Measurements from ENCODE around the gene FANCM. TPM values are rescaled to one million over a fixed set of nuclear protein-coding genes. Genes with fewer than 3 reads are reported as not detected.

Gene FANCM
- total RNA-seq, 1 experiment from 2014 or later, result 20.8 TPM

DNA sequence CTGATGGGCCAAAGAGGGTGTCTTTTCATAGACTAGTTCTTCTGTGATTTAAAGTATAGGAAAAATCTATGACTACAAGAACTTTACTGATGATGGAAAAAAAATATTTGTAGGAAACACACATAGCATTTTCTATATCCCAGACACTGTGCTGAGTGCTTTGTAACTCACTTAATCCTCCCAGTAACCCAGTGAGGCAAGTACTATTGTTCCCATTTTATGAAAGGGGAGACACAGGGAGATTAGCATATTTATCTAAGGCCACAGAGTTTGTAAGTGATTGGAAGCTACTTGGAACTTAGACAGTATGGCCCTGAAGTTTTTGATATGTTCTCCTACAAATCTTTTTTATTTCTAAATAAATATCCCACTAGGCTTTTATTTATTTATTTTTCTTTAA lies 31.9 kb upstream of the FANCM start:
- H3K27ac ChIP-seq (ENCODE audit: low read depth, low read length, poor library complexity, severe bottlenecking), result no peak overlapping the region
- TF ChIP-seq EZH2 (IDR thresholded peaks at IDR 0.05; ENCODE audit: borderline replicate concordance, low read depth, low read length, poor library complexity, severe bottlenecking), result no peak
- TF ChIP-seq, protein P1, sequence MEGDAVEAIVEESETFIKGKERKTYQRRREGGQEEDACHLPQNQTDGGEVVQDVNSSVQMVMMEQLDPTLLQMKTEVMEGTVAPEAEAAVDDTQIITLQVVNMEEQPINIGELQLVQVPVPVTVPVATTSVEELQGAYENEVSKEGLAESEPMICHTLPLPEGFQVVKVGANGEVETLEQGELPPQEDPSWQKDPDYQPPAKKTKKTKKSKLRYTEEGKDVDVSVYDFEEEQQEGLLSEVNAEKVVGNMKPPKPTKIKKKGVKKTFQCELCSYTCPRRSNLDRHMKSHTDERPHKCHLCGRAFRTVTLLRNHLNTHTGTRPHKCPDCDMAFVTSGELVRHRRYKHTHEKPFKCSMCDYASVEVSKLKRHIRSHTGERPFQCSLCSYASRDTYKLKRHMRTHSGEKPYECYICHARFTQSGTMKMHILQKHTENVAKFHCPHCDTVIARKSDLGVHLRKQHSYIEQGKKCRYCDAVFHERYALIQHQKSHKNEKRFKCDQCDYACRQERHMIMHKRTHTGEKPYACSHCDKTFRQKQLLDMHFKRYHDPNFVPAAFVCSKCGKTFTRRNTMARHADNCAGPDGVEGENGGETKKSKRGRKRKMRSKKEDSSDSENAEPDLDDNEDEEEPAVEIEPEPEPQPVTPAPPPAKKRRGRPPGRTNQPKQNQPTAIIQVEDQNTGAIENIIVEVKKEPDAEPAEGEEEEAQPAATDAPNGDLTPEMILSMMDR (conservative IDR thresholded peaks at IDR 0.05; ENCODE audit: low read depth, low read length), result no peak
- no peak overlapping the region for H3K4me3 ChIP-seq (ENCODE audit: low read depth, low read length, poor library complexity, severe bottlenecking)
- H3K36me3 ChIP-seq (ENCODE audit: insufficient read depth, low read length, poor library complexity, severe bottlenecking), result peaks cover 91% of the 10 kb centered on the region
- no peaks in the 10 kb centered on the region for H3K27me3 ChIP-seq (replicated peaks; ENCODE audit: insufficient read depth, low read depth, low read length, poor library complexity)
- intact Hi-C loops (cut with micrococcal nuclease; ENCODE audit: unreplicated experiment), result no loop called here
- ChIA-PET POLR2A (ENCODE audit: low non-redundant PET) (no interaction called here), CTCF (no interaction called here)
- H3K9me3 ChIP-seq (ENCODE audit: low read depth, low read length, poor library complexity, severe bottlenecking), result no peaks in the 10 kb centered on the region
- DNase-seq (ENCODE audit: low spot score), result peak; percentile 23
- no peaks in the 10 kb centered on the region for H3K4me1 ChIP-seq (ENCODE audit: insufficient read depth, low read length, poor library complexity, severe bottlenecking)
- no TSS peak for BruUV-seq (replicated peaks)

DNA sequence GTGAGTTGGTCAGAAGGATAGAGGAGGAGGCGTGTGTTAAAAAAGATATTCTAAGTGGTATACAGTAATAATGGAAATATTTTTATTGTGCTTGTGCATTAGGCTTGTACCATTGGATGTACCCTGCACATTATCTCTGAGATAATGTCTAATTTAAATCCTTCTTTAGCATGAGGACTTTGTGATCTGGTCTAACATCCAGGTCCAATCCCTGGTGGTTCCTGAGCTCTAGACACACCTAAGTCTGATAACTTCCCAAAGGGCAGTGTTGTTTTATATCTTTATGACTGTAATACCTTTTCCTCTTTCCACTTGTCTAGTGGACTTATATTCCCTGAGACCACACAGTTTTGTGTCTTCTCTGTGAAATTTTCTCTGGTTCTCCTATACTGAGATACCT lies 31.2 kb upstream of the FANCM start:
- no peaks in the 10 kb centered on the region for H3K27me3 ChIP-seq (replicated peaks; ENCODE audit: insufficient read depth, low read depth, low read length, poor library complexity)
- POLR2A ChIA-PET (ENCODE audit: low non-redundant PET), result no interaction called here
- H3K4me1 ChIP-seq (ENCODE audit: insufficient read depth, low read length, poor library complexity, severe bottlenecking), result no peaks in the 10 kb centered on the region
- H3K9me3 ChIP-seq (ENCODE audit: low read depth, low read length, poor library complexity, severe bottlenecking), result no peaks in the 10 kb centered on the region
- H3K36me3 ChIP-seq (ENCODE audit: insufficient read depth, low read length, poor library complexity, severe bottlenecking), result peaks cover 91% of the 10 kb centered on the region
- CTCF ChIA-PET, result no interaction called here
- no peak for TF ChIP-seq EZH2 (IDR thresholded peaks at IDR 0.05; ENCODE audit: borderline replicate concordance, low read depth, low read length, poor library complexity, severe bottlenecking)
- TF ChIP-seq, protein P1 (conservative IDR thresholded peaks at IDR 0.05; ENCODE audit: low read depth, low read length), result no peak
- H3K27ac ChIP-seq (ENCODE audit: low read depth, low read length, poor library complexity, severe bottlenecking), result peak overlapping the region; percentile 11
- no TSS peak for BruUV-seq (replicated peaks)
- H3K4me3 ChIP-seq (ENCODE audit: low read depth, low read length, poor library complexity, severe bottlenecking), result no peak overlapping the region
- DNase-seq (ENCODE audit: low spot score), result no peak
- intact Hi-C loops (cut with micrococcal nuclease; ENCODE audit: unreplicated experiment), result no loop called here

DNA sequence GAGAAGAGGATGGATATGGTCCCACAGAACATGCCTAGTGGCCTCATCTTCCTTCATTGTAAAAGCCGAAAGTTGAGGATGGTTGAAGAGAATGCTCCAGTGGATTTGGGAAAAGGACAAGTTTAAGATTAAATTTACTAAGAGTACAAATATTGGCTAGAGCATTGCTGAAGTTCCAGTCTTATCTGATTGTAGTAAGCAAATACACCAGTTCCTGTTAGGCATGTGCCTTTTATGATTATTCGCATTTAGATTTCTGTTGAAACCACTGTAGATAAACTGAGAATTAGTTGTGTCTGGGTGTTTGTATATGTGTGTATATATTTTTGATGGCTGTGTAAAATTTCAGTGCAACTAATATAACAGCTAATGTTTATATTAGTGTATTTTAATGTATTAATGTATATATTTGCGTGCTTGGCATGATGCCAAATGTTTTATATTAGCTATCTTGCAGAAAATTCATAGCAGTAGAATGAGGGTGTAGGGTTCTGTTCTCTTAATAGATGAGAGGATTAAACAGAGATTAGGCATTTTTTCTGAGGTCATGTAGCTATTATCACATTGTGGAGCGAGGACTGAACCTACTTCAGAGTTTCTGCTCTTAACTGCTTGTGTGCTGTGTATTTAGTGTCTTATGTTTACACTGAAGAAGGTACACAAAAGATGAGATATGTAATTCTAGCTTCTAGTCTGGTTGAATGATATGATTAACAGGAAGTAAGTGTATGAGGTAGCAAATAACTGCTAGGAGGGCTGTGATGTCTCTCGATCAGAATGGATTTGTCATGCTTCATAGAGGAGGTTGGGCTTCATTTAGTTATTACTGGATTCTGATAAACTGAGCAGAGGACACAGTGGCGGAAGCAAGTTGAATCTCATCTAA lies 22.6 kb upstream of the FANCM start:
- no TSS peak for BruUV-seq (replicated peaks)
- POLR2A ChIA-PET (ENCODE audit: low non-redundant PET), result no interaction called here

More for the DNA sequence above, 22.6 kb upstream of the FANCM start:
- Histone ChIP-seq H3K4me1 (ENCODE audit: insufficient read depth, low read length, poor library complexity, severe bottlenecking) (peaks cover 21% of the 10 kb centered on the region), H3K4me3 (ENCODE audit: low read depth, low read length, poor library complexity, severe bottlenecking) (no peak overlapping the region), H3K9me3 (ENCODE audit: low read depth, low read length, poor library complexity, severe bottlenecking) (no peaks in the 10 kb centered on the region), H3K36me3 (ENCODE audit: insufficient read depth, low read length, poor library complexity, severe bottlenecking) (peaks cover 83% of the 10 kb centered on the region), H3K27ac (ENCODE audit: low read depth, low read length, poor library complexity, severe bottlenecking) (peak overlapping the region; percentile 71), H3K27me3 (replicated peaks; ENCODE audit: insufficient read depth, low read depth, low read length, poor library complexity) (no peaks in the 10 kb centered on the region)
- intact Hi-C loops (cut with micrococcal nuclease; ENCODE audit: unreplicated experiment), result no loop called here
- DNase-seq (ENCODE audit: low spot score), result peak; percentile 18
- no peak for TF ChIP-seq EZH2 (IDR thresholded peaks at IDR 0.05; ENCODE audit: borderline replicate concordance, low read depth, low read length, poor library complexity, severe bottlenecking)
- TF ChIP-seq, protein P1 (conservative IDR thresholded peaks at IDR 0.05; ENCODE audit: low read depth, low read length), result no peak
- CTCF ChIA-PET, result no interaction called here

All from A673 (cell line).